NCI-H187 treated with DMSO at 0.1 percent for 48 hours (cell line): ENCODE measurements around the gene SARNP.
"Not testable (repeated sequence)": the region's sequence is repeated elsewhere in the genome, so short reads cannot be mapped to it uniquely, and the experiment has no call there.

Source experiments
- DNase-seq: peaks from one replicate; lab custom pipeline; 2025; lab: John Stamatoyannopoulos, UW

Gene SARNP

GRCh38 chr12:55839345-55840140 lies 22.0 kb upstream of the SARNP start:
- no peak for DNase-seq

- DNase-seq = no peak
These were observed 20.8 kb upstream of the SARNP start for GRCh38 chr12:55838361-55838760.

- not testable (repeated sequence) for DNase-seq
These were observed 16.9 kb upstream of the SARNP start for GRCh38 chr12:55834400-55834799.

GRCh38 chr12:55833056-55833455 lies 15.5 kb upstream of the SARNP start:
- DNase-seq = no peak

- DNase-seq = no peak
These were observed 13.9 kb upstream of the SARNP start for GRCh38 chr12:55831447-55831815.

GRCh38 chr12:55830601-55831446 lies 13.3 kb upstream of the SARNP start:
- no peak for DNase-seq

GRCh38 chr12:55829967-55830600 lies 12.6 kb upstream of the SARNP start:
- DNase-seq = no peak

- no peak for DNase-seq
These were observed 10.8 kb upstream of the SARNP start for GRCh38 chr12:55828357-55828756.

- DNase-seq = no peak
These were observed 10.3 kb upstream of the SARNP start for GRCh38 chr12:55827806-55828205.

GRCh38 chr12:55824726-55825125 lies 7.2 kb upstream of the SARNP start:
- no peak for DNase-seq

- DNase-seq = no peak
These were observed 5.9 kb upstream of the SARNP start for GRCh38 chr12:55823419-55823818.

GRCh38 chr12:55822228-55822627 lies 4.7 kb upstream of the SARNP start:
- DNase-seq = no peak

GRCh38 chr12:55820679-55821078 lies 3.2 kb upstream of the SARNP start:
- DNase-seq = no peak

GRCh38 chr12:55818886-55819285 lies 1.4 kb upstream of the SARNP start:
- DNase-seq = no peak

- DNase-seq = no peak
These were observed 710 bp upstream of the SARNP start for GRCh38 chr12:55818140-55818728.

- DNase-seq = no peak
These were observed 611 bp downstream of the SARNP start for GRCh38 chr12:55816881-55817344.

- DNase-seq = no peak
These were observed 2.1 kb downstream of the SARNP start for GRCh38 chr12:55815473-55815872.

- DNase-seq = no peak
These were observed 3.3 kb downstream of the SARNP start for GRCh38 chr12:55814257-55814656.

- DNase-seq = no peak
These were observed 5.4 kb downstream of the SARNP start for GRCh38 chr12:55812088-55812487.

- DNase-seq = no peak
These were observed 8.2 kb downstream of the SARNP start for GRCh38 chr12:55809274-55809673.

- DNase-seq = no peak
These were observed 10.5 kb downstream of the SARNP start for GRCh38 chr12:55806982-55807381.

GRCh38 chr12:55797550-55797949 lies 20.0 kb downstream of the SARNP start:
- DNase-seq = no peak
